Activated naive CD4-positive, alpha-beta T cell treated with anti-CD3 and anti-CD28 coated beads for 36 hours (primary cell): ENCODE results near the gene KCTD19. TPM values are rescaled to one million over a fixed set of nuclear protein-coding genes. Genes with fewer than 3 reads are reported as not detected.
A peak's percentile ranks its signal among the peaks of the same experiment; 100 is the strongest.

Source experiments
- CTCF ChIA-PET: fragments of 350-600 bp; sonication (Branson Sonifier 250); formaldehyde crosslinking; loops from one replicate; lab custom pipeline; 2021; ENCODE audit warnings: antibody characterized with exemption; lab: Charles Lee
- DNase-seq: peaks from one replicate; pipeline ENCODE4 v3.0.0-alpha.2; 2020
- H3K27ac Mint-ChIP-seq: one replicate; pipeline ENCODE4 v1.8.0; 2021; ENCODE audit warnings: mild to moderate bottlenecking, mixed read lengths
- H3K27me3 Mint-ChIP-seq: one replicate; pipeline ENCODE4 v1.8.0; 2021; ENCODE audit warnings: low read depth, mixed read lengths
- H3K36me3 Mint-ChIP-seq: one replicate; pipeline ENCODE4 v1.8.0; 2021; ENCODE audit warnings: low read depth, mixed read lengths
- H3K4me1 Mint-ChIP-seq: one replicate; pipeline ENCODE4 v1.8.0; 2021; ENCODE audit warnings: low read depth, mixed read lengths
- H3K4me3 Mint-ChIP-seq: one replicate; pipeline ENCODE4 v1.8.0; 2021; ENCODE audit warnings: mild to moderate bottlenecking, moderate library complexity, mixed read lengths
- H3K9me3 Mint-ChIP-seq: one replicate; pipeline ENCODE4 v1.8.0; 2021; ENCODE audit warnings: mixed read lengths
- intact Hi-C: fragments of 100-400 bp; cut with micrococcal nuclease; formaldehyde crosslinking; loops from one replicate; pipeline ENCODE4 v1.15.1; 2023
- total RNA-seq, 2 experiments: library from RNA; stranded (reverse); gene quantifications; one replicate each; pipeline ENCODE4 v1.2.3, GENCODE V29; 2021

Gene KCTD19
- total RNA-seq, 2 experiments from 2014 or later, result 1.0 to 1.3 TPM

DNA sequence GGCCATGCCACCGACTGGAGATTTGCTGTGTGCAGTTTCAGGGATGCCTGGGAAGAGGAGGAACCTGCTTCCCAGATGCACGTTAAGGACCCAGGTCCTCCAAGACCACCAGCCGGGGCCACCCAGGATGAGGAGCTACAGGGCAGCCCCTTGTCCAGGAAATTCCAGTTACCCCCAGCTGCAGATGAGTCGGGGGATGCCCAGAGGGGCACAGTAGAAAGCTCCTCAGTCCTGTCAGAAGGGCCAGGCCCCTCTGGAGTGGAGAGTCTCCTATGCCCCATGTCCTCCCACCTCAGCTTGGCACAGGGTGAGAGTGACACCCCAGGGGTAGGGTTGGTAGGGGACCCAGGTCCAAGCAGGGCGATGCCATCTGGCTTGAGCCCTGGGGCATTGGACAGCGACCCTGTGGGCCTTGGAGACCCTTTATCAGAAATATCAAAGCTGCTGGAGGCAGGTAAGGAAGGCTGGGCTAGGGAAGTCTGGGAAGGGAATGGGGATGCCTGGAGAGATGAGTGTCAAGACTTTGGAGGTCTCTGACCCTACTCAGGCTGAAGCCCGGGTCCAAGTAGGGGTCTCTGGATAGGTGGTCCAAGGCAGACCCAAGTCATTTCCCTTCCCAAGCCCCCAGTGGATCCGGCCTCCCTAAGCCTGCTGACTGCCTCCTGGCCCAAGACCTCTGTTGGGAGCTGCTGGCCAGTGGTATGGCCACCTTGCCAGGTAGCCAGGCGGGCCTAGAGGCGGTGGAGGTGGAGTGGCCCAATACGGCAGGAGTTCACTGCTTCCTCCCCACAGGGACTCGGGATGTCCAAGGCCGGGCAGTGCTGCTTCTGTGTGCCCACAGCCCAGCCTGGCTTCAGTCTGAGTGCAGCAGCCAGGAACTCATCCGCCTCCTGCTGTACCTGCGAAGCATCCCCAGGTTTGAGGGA is 46.2 kb downstream of the KCTD19 start:
- CTCF ChIA-PET, result interaction anchor here (0.7 to 2.9 kb wide), 10 partner anchors 14 to 168 kb away, joined by 3 to 10 read pairs (median 4); partner anchors contain the start of genes KCTD19 and LRRC36
- no peak for DNase-seq
- Mint-ChIP-seq H3K4me1 (peaks cover 20% of the 10 kb centered on the region), H3K4me3 (peak overlapping the region; percentile 38), H3K36me3 (peaks cover 11% of the 10 kb centered on the region), H3K27ac (no peak overlapping the region), H3K9me3 (no peaks in the 10 kb centered on the region), H3K27me3 (no peaks in the 10 kb centered on the region)
- intact Hi-C loops, result no loop called here

DNA sequence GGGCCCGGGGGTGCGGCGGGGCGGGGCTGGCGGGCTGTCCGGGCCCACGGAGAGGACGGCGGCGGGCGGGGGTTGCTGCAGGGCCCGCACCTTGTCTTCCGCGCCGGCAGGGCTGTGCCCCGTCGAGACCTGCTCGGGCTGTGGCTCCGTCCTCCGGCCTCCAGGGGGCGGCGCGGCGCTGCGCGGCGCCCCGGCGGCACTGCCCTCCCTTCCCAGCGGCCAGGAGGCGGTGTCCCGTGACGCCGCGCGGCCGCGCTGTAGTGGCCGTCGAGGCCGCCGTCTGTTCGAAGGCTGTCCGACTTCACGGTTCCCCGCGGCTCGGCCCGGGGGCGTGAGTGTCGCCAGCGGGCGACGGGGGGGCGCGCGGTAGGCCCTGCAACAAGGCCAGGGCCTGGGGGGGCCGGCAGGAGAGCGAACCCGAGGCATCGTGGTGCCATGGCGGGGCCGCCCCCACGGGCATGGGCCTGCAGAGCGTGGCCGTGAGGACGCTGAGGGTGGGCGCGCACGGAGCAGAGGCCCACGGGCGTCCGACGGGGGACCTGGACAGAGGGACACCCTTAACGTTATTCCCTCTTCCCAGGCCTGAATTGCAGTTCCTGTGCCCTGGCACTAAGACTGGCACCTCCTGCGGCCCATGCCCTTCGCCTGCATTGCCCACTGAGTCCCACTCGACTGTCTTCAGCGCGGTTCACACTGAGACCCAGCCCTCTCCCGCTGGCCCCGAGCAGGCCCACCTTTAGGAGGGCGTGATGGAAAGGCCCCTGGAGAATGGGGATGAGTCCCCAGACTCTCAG is 47.0 kb downstream of the KCTD19 start, which contains the start of gene PLEKHG4:
PLEKHG4 (plus strand) TSS at position 237 of the 794 bp plus-strand sequence; CDS start at position 750, 513 bp downstream.
- Mint-ChIP-seq H3K27ac (peak within 1 kb of the TSS; percentile 86), H3K9me3 (no peaks in the 10 kb centered on the region), H3K4me3 (peak within 1 kb of the TSS; percentile 79), H3K36me3 (peaks cover 11% of the 10 kb centered on the region), H3K27me3 (no peaks in the 10 kb centered on the region), H3K4me1 (peaks cover 20% of the 10 kb centered on the region)
- intact Hi-C loops, result loop anchor here (1.0 to 2.0 kb wide), 7 partner anchors 32 to 325 kb away; partner anchors contain the start of genes TMEM208 and ZDHHC1
- CTCF ChIA-PET, result interaction anchor here (0.7 to 2.9 kb wide), 17 partner anchors 11 to 139 kb away, joined by 3 to 10 read pairs (median 4); partner anchors contain the start of genes FHOD1, KCTD19 and LRRC36
- DNase-seq, result peak; percentile 85

DNA sequence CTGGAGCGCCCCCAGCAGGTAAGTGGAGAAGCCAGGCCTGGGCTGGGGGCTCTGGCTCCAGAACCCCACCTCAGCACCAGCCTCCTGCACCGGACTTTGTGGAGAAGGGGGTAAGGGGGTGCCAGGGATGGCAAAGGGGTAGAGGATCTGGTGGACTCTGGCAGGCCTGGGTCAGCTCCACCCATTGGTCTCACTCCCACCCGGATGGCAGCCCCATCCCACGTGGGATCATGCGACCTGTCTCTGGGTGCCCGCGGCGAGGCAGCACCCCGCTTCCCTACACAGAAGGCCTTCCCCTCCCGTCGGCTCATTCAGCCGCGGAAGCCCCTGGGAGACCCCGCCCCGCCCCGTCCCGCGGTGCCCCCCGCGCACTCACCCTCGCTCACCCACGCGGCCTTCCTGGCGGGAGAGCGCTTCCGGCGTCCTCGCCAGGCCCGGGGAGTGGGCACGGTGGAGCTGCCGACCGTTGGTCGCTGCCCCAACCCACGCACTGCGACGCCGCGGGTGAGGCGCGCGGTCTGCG is 47.7 kb downstream of the KCTD19 start:
- H3K4me3 Mint-ChIP-seq, result peak overlapping the region; percentile 79
- peak overlapping the region; percentile 86 for H3K27ac Mint-ChIP-seq
- DNase-seq, result peak; percentile 69
- peaks cover 11% of the 10 kb centered on the region for H3K36me3 Mint-ChIP-seq
- H3K4me1 Mint-ChIP-seq, result peaks cover 20% of the 10 kb centered on the region
- H3K27me3 Mint-ChIP-seq, result no peaks in the 10 kb centered on the region
- CTCF ChIA-PET, result interaction anchor here (0.5 to 2.8 kb wide), 24 partner anchors 12 to 189 kb away, joined by 3 to 19 read pairs (median 4); partner anchors contain the start of genes FHOD1, KCTD19, LRRC36 and TMEM208
- intact Hi-C loops, result loop anchor here (1.0 to 2.0 kb wide), 9 partner anchors 19 to 324 kb away; partner anchors contain the start of genes FHOD1, TMEM208 and ZDHHC1
- no peaks in the 10 kb centered on the region for H3K9me3 Mint-ChIP-seq

DNA sequence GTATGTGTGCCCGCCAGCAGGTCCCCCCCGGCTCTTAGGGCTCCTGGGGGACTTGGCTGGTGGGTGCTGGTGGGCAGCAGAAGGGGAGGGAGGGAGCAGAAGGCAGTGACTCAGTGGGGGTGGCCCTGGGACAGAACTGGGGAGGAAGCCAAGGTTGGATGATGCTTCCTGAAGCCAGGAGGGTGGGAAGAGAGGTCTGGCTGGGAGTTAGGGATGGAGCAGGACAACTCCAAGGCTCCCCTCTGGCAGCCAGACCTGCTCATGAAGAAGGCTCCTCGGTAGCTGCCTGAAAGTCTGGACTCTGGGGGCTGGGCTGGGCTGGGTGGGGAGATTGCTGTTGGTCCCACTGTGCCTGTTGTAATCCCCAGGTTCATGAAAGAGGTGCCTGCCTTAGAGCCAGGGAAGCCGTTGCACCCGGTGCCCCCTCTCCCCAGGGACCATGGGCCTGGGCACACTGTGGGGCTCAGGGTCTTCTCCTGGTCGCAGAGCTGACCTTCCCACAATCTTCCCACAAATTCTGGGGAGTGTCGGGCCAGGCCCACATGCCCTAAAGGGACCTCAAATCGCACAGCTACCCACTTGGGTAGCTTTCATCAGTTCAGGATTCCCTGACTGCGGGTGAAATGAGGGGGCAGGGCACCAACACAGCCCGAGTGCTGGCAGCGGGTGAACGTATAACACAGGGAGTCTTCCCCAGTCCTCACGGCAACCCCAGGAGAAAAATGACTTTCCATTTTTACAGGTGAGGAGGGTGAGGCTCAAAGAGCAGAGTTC is 48.4 kb downstream of the KCTD19 start:
- no peak for DNase-seq
- CTCF ChIA-PET, result interaction anchor here (0.5 to 2.8 kb wide), 26 partner anchors 10 to 190 kb away, joined by 3 to 19 read pairs (median 3); partner anchors contain the start of genes FHOD1, KCTD19, LRRC36 and TMEM208
- peak overlapping the region; percentile 86 for H3K27ac Mint-ChIP-seq
- no peaks in the 10 kb centered on the region for H3K9me3 Mint-ChIP-seq
- H3K4me1 Mint-ChIP-seq, result peaks cover 20% of the 10 kb centered on the region
- peak overlapping the region; percentile 79 for H3K4me3 Mint-ChIP-seq
- H3K27me3 Mint-ChIP-seq, result no peaks in the 10 kb centered on the region
- peaks cover 13% of the 10 kb centered on the region for H3K36me3 Mint-ChIP-seq
- intact Hi-C loops, result loop anchor here (1.0 to 2.0 kb wide), 4 partner anchors 18 to 323 kb away; partner anchors contain the start of gene FHOD1

DNA sequence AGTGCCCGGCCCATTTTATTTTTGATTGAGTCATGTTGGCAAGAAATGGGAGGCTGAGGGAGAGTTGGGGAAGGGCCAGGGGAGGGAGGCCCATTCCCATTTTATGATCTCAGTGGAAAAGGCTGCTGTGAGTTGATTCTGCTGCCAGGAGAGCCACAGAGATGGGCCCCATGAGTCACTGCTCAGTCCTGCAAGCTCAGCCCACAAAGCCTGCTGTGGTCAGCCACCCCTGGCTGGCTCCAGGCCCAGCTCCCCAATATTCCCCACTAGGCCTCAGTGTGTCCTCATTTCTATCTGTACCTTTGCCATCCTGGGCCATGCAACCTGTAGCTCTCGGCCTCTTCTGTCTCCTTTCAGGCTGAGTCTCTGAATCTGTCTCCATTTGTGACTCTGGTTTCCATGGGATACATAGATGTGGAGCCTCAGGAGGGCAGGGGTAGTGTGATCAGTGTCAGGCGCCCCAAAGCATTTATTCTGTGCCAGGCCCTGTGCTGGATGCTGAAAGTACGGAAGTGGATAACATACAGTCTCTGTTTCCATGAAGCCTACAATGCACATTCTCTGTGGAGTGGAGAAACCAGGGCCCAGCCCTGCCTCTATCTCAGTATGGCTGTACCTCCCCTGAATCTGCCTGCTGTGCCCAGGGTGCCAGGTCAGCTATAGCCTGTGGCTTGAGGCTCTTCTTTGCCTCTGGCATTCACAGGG is 49.1 kb downstream of the KCTD19 start:
- Mint-ChIP-seq H3K4me3 (peak overlapping the region; percentile 79), H3K27me3 (no peaks in the 10 kb centered on the region), H3K27ac (peak overlapping the region; percentile 86), H3K4me1 (peaks cover 20% of the 10 kb centered on the region), H3K36me3 (peaks cover 13% of the 10 kb centered on the region), H3K9me3 (no peaks in the 10 kb centered on the region)
- CTCF ChIA-PET, result interaction anchor here (0.6 to 2.8 kb wide), 11 partner anchors 17 to 399 kb away, joined by 3 to 19 read pairs (median 3); partner anchors contain the start of gene TMEM208
- intact Hi-C loops, result no loop called here
- DNase-seq, result peak; percentile 23

DNA sequence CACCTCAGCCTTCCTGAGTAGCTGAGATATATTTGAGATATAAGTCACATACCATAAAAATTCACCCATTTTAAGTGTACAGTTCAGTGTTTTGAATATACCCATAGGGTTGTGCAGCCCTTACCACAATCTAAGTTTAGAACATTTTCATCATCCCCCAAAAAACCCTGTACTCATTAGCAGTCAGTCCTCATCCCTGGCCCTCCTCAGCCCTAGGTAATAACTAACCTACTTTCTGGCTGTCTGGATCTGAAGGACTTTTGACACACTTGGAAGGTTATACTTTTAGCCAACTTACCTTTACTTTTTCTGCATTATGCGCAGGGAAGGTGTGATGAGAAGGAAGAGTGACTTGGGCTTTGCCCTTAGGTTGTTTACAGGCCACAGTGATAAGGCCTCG is 51.2 kb downstream of the KCTD19 start:
- Mint-ChIP-seq H3K4me3 (no peak overlapping the region), H3K27ac (no peak overlapping the region), H3K36me3 (peaks cover 13% of the 10 kb centered on the region), H3K27me3 (no peaks in the 10 kb centered on the region), H3K4me1 (peaks cover 20% of the 10 kb centered on the region), H3K9me3 (no peaks in the 10 kb centered on the region)
- CTCF ChIA-PET, result interaction anchor here (0.7 kb wide), 1 partner anchor 571 kb away, joined by 3 read pairs; no protein-coding TSS in a partner anchor
- intact Hi-C loops, result no loop called here
- DNase-seq, result no peak

DNA sequence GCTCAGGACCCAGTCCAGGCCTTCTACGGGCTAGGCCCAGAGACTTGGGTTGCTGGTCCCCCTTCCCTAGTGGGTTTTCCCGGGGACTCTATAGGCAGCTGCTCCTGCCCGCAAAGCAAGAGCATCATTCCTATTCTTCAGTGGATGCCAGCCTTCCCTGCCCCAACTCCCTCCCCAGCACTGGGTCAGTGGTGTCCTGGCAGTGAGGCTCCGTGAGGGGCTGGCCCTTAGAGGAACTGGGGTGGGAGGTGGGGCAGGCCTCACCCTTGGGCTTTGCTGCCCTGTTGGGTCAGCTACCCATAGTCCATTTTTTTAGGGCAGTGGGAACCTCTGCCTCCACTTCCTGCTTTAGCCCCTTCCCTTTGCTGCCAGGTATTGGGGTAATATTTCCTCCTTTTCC is 55.1 kb downstream of the KCTD19 start:
- H3K4me3 Mint-ChIP-seq, result no peak overlapping the region
- H3K9me3 Mint-ChIP-seq, result no peaks in the 10 kb centered on the region
- DNase-seq, result no peak
- CTCF ChIA-PET, result no interaction called here
- H3K27me3 Mint-ChIP-seq, result no peaks in the 10 kb centered on the region
- H3K27ac Mint-ChIP-seq, result no peak overlapping the region
- H3K4me1 Mint-ChIP-seq, result peaks cover 1% of the 10 kb centered on the region
- intact Hi-C loops, result no loop called here
- H3K36me3 Mint-ChIP-seq, result peaks cover 5% of the 10 kb centered on the region

DNA sequence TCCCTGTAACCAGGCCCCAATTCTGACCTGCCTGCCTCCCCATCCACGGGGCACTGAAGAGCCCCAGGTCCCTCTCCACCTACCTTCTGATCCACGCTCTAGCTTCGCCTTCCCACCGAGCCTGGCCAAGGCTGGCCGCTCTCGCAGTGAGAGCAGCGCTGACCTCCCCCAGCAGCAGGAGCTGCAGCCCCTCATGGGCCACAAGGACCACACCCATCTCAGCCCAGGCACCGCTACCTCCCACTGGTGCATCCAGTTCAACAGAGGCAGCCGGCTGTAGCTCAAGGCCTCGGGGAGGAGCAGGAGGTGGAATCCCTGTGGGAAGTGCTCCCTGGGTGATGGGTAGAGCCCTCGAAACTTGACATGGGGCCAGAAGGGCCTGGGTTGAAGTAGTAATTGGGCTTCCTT is 55.6 kb downstream of the KCTD19 start:
- no peak for DNase-seq
- CTCF ChIA-PET, result interaction anchor here (0.7 to 0.9 kb wide), 2 partner anchors 76 to 128 kb away, joined by 3 read pairs; no protein-coding TSS in a partner anchor

DNA sequence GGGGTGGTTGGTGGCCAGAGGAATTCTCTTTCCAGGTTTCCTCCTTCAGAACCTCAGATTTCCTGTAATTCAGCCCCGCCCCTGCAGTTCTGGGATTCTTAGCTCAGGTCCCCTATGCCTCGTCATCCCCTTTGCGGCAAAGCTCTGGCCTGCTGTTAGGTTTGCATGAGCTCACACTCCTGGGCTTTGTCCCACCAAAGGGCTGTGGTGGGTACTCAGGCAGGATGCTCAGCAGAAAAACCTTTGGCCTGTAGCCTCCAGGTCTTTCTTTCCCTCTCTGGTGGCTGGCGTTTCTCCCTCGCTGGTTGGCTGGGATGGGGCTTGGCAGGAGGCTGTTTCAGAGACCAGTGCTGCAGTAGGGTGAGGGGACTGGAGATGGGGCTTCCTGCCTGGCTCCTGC is 56.8 kb downstream of the KCTD19 start:
- Mint-ChIP-seq H3K9me3 (no peaks in the 10 kb centered on the region), H3K4me1 (no peaks in the 10 kb centered on the region), H3K36me3 (peaks cover 2% of the 10 kb centered on the region), H3K4me3 (no peak overlapping the region), H3K27ac (no peak overlapping the region), H3K27me3 (peaks cover 1% of the 10 kb centered on the region)
- DNase-seq, result no peak
- intact Hi-C loops, result no loop called here
- CTCF ChIA-PET, result interaction anchor here (1.3 to 1.4 kb wide), 2 partner anchors 21 to 130 kb away, joined by 3 to 5 read pairs; partner anchors contain the start of gene SLC9A5

More for the DNA sequence above, 55.6 kb downstream of the KCTD19 start:
- Mint-ChIP-seq H3K4me3 (no peak overlapping the region), H3K27ac (no peak overlapping the region), H3K4me1 (no peaks in the 10 kb centered on the region), H3K36me3 (peaks cover 3% of the 10 kb centered on the region), H3K9me3 (no peaks in the 10 kb centered on the region), H3K27me3 (no peaks in the 10 kb centered on the region)
- intact Hi-C loops, result no loop called here

DNA sequence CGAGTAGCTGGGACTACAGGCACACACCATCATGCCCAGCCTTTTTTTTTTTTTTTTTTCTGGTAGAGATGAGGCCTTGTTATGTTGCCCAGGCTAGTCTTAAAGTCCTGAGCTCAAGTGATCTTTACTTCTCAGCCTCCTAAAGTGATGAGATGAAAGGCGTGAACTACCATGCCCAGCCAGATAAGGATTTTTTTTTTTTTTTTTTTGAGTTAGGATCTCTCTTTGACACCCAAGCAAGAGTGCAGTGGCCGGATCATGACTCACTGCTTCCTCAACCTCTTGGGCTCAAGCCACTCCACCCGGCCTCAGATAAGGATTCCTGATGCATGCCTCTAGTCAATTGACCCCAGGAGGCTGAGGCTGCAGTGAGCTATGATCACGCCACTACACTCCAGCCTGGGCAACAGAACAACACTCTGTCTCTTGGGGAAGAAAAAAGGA is 58.4 kb downstream of the KCTD19 start:
- intact Hi-C loops, result no loop called here
- CTCF ChIA-PET, result interaction anchor here (0.6 to 1.2 kb wide), 3 partner anchors 10 to 145 kb away, joined by 3 read pairs; no protein-coding TSS in a partner anchor
- H3K9me3 Mint-ChIP-seq, result no peaks in the 10 kb centered on the region
- no peaks in the 10 kb centered on the region for H3K36me3 Mint-ChIP-seq
- DNase-seq, result no peak
- no peak overlapping the region for H3K27ac Mint-ChIP-seq
- peaks cover 5% of the 10 kb centered on the region for H3K27me3 Mint-ChIP-seq
- H3K4me3 Mint-ChIP-seq, result no peak overlapping the region
- H3K4me1 Mint-ChIP-seq, result no peaks in the 10 kb centered on the region
